C4-2B (cell line): Measurements from ENCODE around the gene C6orf52.

Source experiments
- H3K27ac ChIP-seq: fragments of 450-650 bp; 2 replicates; pipeline ENCODE4 v1.5.1; 2017
- CTCF ChIP-seq: fragments of 450-650 bp; conservative IDR thresholded peaks from 2 replicates; pipeline ENCODE4 v1.5.1; 2017; ENCODE audit warnings: mild to moderate bottlenecking
- ZFX ChIP-seq: fragments of 450-650 bp; IDR thresholded peaks from 2 replicates; pipeline ENCODE4 v1.6.1; 2017

C6orf52 gene

DNA sequence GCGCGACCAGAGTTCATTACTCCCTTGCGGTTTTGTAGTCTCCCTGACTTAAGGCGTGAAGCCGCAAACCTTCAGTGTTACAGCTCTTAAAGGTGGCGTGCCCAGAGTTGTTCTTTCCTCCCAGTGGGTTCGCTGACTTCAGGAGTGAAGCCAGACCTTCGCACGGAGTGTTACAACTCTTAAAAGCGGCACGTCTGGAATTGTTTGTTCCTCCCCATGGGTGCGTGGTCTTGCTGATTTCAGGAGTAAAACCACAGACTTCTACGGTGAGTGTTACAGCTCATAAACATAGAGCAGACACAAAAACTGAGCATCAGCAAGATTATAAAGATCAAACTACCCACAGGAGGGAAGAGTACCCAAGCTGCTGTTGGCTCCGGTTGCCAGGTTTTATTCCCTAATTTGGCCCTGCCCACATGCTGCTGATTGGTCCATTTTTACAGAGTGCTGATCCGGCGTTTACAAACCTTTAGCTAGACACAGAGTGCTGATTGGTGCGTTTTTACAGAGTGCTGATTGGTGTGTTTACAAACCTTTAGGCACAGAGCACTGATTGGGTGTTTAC, 38.8 kb upstream of the C6orf52 start:
- TF ChIP-seq CTCF (no peak), ZFX (no peak)
- no peak overlapping the region for H3K27ac ChIP-seq

DNA sequence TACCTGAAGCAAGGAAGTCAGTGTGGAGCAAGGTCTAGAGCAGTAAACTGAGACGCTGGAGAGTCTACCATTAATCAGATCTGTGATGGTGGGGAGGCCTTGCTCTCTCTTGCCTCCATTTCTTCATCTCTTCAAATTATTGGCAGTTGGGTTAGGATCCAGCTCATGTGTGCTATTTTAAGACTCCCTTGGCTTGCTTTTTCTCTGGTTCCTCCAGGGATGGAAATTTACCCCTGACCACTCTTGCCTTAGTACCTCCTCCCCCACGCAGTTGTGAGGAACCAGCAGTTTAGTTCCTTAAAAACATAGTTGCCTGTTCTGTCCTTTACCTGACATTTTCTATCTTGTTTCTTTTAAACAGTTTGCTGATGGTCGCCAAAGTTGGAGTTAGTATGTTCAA, 35.8 kb upstream of the C6orf52 start:
- TF ChIP-seq CTCF: no peak
- no peak for TF ChIP-seq ZFX
- no peak overlapping the region for H3K27ac ChIP-seq

DNA sequence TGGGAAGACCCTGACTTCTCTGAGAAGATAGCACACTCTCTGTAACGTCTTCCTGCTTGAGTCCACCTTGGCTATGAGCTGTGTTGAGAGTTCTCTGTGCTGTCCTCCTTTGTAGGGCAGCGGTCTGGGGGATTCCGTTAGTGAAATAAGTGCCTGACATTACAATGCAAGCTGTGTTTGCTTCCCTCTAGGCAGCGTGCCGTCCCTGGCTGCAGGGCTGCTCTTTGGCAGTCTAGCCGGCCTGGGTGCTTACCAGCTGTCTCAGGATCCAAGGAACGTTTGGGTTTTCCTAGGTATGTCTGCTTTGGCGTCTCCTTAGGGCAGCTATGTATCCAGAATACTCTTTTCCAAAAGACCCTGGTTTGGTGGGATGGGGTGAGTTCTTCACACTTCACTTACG, 31.3 kb upstream of the C6orf52 start:
- no peak for TF ChIP-seq ZFX
- no peak for TF ChIP-seq CTCF
- no peak overlapping the region for H3K27ac ChIP-seq

DNA sequence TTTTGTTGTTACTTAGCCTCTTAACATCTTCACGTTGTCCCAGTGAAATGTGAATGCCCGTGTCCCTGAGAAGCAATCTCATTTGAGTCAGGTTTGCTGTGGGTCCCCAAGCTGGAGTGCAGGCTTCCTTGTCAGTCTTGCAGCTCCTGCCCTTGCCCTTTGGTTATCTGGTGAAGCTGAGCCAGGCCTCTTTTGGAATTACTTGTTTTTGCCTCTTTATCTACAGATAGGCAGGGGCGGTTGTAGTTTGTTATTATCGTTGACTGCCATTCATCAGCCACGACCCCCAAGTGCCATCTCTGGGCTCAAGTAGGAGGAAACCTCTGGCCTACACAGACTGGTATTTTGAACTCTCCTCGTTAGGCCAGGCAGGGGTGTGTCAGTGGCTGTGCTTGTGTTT, 30.6 kb upstream of the C6orf52 start:
- TF ChIP-seq ZFX (no peak), CTCF (no peak)
- H3K27ac ChIP-seq: no peak overlapping the region

GRCh38 chr6:10723567-10723881, 29.1 kb upstream of the C6orf52 start:
- H3K27ac ChIP-seq: peak overlapping the region; percentile 73
- TF ChIP-seq ZFX (no peak), CTCF (no peak)

DNA sequence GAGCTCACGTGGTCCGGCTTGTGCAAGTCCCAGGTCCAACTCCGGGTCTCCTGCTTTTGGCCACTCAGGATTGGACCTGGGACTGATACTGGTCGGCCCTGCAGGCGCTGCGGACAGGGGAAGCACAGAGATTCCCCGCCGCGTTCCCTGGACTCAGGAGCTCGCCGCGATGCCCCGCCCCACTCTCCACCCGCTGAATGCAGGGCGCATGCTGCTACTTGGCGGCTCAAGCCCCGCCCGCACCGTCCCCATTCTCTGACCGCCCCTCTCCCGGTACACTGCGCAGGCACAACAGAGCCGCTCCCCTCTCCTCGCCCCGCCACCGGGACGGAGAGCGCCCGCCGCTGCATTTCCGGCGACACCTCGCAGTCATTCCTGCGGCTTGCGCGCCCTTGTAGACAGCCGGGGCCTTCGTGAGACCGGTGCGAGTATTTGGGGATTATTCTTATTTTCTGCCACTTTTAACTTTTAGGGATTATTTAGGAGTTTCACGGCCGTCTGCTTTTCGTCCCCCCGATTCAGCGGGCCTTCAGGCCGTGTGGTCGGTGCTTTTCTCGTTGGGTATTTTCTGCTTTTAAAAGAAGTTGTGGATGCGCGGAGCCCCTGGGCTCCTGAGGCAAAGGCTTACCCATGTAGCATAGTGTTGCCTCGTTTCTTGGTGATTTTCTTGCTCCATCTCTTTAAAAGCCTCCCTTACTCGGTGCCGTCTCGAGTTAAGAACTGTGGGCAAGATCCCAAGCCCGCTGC, 28.6 kb upstream of the C6orf52 start, which contains the start of gene TMEM14C:
Gene TMEM14C, plus strand, starts transcription at position 251 of the 747 bp plus-strand sequence. CDS start 1,544 bp downstream, outside the sequence.
- peak within 1 kb of the TSS; percentile 73 for H3K27ac ChIP-seq

More for the DNA sequence above, 28.6 kb upstream of the C6orf52 start, which contains the start of gene TMEM14C:
- TF ChIP-seq ZFX (peak; percentile 18; the same call in 1 of the 2 replicates), CTCF (no peak)
